Right hindlimb (tissue), 1 donor: Measurements from ENCODE around the gene MMP10.

Experiments used
- DNase-seq: peaks from one replicate; pipeline ENCODE4 v3.0.0-alpha.2; 2018

Gene MMP10

DNA sequence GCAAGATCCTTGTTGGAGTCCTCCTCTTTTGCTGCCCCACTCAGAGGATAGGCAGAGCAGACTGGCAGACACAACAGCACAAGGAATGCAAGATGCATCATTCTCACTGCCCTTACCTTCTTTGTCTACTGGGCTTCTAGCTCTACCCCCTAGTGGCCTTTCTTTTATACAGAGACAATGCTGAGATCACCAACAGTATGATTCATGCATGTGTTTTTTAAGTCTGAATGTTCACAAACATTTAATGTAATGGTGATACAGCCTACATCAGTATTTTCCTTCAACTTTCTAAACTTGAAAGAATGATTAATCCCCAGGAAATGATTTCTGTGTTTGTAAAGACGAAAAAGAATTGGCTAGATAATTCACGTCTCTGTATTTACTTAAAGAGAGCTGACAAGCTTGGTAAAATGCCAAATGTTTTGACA is at the start of gene MMP10:
TSS of gene MMP10 (minus strand) at position 138 of the 428 bp plus-strand sequence. CDS start at position 101, 37 bp downstream.
- DNase-seq: no peak

- DNase-seq: no peak
These were observed 49.0 kb upstream of the MMP10 start for GRCh38 chr11:102829316-102830000.

- no peak for DNase-seq
These were observed 44.1 kb upstream of the MMP10 start for GRCh38 chr11:102824556-102824955.

DNA sequence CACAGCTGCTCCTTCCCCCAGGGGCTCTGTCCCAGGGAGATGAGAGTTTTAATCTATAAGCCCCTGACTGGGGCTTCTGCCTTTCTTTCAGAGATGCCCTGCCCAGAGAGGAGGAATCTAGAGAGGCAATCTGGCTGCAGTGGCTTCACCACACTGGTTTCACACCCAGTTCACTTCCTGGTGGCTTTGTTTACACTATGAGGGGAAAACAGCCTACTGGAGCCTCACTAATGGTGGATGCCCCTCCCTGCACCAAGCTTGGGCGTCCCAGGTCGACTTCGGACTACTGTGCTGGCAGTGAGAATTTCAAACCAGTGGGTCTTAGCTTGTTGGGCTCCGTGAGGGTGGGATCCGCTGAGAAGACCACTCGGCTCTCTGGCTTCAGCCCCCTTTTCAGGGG is 39.1 kb upstream of the MMP10 start:
- no peak for DNase-seq

- no peak for DNase-seq
These were observed 33.1 kb upstream of the MMP10 start for GRCh38 chr11:102813484-102813883.

- DNase-seq: no peak
These were observed 31.8 kb upstream of the MMP10 start for GRCh38 chr11:102812188-102812587.

DNA sequence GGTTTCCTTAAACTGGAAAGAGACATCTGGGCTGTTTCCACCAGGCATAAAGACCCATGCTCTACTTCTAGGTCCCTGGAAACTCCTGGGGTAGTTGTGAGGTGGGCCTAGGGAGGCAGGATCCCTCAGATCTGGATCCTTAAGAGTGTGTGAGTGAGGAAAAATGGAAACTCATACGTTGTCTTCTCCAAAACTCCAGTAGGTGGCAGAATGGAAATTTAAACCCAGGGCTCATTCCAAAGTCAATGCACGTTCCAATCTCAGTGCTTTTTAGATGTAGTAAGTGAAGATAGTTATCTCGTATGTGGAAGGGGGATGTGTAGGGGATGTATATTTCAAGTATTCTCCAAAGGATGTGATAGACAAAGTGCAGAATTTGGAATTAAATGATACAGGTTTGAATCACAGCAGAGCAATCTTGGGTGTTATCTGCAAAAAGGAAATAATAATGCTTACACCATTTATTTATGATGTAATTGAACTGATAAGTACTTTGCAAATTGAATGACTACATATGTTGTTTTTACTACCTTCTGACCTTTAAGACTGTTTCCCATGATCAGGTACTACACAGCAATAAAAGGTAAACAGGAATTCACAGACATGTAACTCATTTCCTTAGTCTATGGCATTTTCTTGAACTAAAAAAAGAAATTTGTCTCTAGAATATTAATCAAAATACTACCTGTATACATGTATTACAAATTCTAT is 30.7 kb upstream of the MMP10 start:
- no peak for DNase-seq

DNA sequence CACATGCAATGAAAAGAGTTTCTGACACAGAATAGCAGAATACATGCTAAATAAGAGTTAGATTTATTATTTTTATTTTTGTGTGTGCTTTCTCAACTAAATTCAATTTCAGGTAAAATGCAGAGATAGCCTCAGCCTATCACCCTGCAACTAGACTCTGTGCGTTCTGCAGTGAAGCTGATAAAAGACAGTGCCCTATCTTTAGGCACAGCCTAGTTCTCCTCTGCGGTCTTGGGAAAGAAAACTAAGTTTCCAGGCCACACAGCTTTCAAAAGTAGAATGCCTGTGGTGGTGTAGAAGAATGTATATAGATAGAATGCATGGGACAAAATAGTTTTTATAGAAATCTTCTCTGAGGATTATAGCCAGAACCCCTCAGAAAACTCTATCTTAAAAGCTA is 29.5 kb upstream of the MMP10 start:
- DNase-seq: no peak

- DNase-seq: no peak
These were observed 27.5 kb upstream of the MMP10 start for GRCh38 chr11:102807921-102808320.

- DNase-seq: no peak
These were observed 25.9 kb upstream of the MMP10 start for GRCh38 chr11:102806296-102806695.

DNA sequence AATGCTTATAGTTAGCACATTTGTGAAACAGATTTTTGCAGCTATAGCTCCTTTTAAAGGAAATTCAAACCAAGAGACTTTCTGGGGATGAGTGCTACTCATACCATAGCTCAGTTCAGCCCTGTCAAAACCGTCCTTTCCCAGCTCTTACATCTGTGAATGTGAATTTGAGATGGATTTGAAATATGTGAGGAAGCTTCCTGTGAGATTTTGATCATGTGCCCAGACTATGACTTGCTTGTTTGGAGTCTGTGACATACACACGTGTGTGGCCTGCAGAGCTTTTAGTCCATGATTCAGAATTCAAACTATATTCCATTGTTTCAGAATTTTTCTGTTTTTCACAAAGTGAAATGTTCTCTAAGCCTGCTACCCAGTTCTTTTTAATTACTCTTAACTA is 21.9 kb upstream of the MMP10 start:
- DNase-seq: no peak

GRCh38 chr11:102800767-102801166 is 20.3 kb upstream of the MMP10 start:
- DNase-seq: peak; percentile 34

GRCh38 chr11:102799681-102800340 is 19.4 kb upstream of the MMP10 start:
- DNase-seq: no peak

- no peak for DNase-seq
These were observed 17.8 kb upstream of the MMP10 start, which contains the start of gene MMP1 for GRCh38 chr11:102798012-102798746. Gene MMP1, minus strand, starts transcription at chr11:102798160. Its CDS starts 68 bp downstream, at chr11:102798092.

GRCh38 chr11:102794382-102794781 is 14.0 kb upstream of the MMP10 start:
- DNase-seq: no peak

DNA sequence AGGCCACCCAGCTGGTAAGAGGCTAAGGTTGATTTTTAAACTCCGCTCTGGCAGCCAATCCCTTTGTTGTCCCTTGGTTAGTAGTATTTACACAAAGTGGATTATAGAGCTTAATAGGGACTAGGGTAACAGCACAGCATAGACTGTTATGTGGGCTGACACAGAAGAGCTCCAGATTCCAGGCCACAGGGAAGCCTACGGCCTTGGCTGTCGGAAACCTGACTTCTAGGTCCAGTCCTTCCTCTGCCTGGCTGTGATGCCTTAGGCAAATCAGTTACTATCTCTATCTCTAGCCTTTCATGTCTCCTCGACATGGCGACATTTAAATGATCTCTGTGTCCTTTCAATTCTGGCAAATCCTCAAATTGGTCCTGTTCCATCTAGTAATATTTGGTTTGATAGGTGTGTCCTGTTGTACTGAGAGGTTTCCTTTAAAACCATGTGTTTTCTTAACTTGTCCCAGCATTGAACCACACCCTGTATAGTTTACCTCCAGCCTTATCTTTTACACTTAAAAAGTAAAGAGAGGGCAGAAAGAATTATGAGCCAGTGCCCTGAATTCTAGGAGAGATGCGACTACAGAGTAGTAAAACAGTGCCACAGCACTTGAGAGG is 13.4 kb upstream of the MMP10 start:
- no peak for DNase-seq

- no peak for DNase-seq
These were observed 12.2 kb upstream of the MMP10 start for GRCh38 chr11:102792604-102793003.

DNA sequence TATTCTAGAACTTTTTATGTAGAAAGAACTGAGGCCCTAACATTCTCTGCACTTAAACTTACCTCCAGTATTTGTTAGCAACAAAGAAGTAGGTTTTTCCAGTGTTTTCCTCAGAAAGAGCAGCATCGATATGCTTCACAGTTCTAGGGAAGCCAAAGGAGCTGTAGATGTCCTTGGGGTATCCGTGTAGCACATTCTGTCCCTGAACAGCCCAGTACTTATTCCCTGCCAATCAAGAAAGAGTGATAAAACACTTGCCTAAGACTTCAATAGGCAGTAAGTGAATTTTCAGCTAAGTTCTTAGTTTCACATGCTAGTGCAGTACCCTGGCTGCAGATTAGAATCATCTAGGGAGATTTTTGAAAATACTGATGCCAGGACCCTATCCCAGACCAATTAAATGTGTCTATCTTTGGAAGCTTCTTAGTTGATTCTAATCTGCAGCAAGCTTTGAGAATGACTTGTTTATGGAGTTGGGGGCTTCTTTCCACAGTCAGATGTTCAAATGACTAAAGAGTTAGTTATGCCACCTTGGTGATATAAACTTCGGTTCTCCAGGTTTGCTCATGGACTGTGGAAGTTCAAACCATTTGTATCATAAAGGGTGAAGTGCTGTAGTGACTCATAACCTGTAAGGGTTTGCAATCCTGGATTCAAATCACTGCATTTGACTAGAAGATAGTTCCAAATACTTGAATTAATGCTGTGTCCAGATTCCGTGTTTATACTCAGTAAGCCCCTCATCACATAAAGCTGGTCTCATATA is 11.0 kb upstream of the MMP10 start:
- DNase-seq: no peak

DNA sequence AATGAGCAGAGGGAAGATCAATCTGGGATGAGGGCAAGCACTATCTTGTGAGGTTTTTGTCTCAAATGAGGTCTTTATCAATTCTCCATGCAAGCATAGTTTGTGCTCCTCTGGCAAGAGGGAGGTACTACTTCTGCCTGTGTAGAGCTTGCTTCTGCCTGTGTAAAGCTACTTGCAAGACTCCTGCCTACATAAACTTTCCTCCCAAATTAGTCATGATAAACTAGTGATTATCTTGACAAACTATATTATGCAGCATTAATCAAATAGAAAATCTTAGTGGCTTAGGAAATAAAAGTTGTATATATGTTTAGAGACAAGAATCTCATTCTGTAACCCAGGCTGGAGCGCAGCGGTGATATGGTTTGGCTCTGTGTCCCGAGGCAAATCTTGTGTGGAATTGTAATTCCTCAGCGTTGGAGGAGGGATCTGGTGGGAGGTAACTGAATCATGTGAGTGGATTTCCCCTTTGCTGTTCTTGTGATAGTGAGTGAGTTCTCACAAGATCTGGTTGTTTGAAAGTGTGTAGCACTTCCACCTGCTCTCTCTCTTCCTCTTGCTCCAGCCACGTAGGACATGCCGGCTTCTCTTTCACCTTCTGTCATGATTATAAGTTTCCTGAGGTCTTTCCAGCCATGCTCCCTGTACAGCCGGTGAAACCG is 8.0 kb upstream of the MMP10 start:
- DNase-seq: no peak

GRCh38 chr11:102784380-102784779 is 4.0 kb upstream of the MMP10 start:
- no peak for DNase-seq

- no peak for DNase-seq
These were observed 3.3 kb upstream of the MMP10 start for GRCh38 chr11:102783720-102784119.
